ENCODE results near the gene NAGPA. TPM values are rescaled to one million over a fixed set of nuclear protein-coding genes. Genes with fewer than 3 reads are reported as not detected.

The NAGPA gene
- total and polyA plus RNA-seq, 2 of the 13 experiments (the other 11 are each of a cell fraction or from before 2014, with no cell fraction given): 27.1 to 60.3 TPM

- TF ChIP-seq, protein P1, sequence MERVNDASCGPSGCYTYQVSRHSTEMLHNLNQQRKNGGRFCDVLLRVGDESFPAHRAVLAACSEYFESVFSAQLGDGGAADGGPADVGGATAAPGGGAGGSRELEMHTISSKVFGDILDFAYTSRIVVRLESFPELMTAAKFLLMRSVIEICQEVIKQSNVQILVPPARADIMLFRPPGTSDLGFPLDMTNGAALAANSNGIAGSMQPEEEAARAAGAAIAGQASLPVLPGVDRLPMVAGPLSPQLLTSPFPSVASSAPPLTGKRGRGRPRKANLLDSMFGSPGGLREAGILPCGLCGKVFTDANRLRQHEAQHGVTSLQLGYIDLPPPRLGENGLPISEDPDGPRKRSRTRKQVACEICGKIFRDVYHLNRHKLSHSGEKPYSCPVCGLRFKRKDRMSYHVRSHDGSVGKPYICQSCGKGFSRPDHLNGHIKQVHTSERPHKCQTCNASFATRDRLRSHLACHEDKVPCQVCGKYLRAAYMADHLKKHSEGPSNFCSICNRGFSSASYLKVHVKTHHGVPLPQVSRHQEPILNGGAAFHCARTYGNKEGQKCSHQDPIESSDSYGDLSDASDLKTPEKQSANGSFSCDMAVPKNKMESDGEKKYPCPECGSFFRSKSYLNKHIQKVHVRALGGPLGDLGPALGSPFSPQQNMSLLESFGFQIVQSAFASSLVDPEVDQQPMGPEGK (CRISPR knock-in tag; IDR thresholded peaks at IDR 0.05): 0 out of 2 replicates have a peak, but pooled peaks have one; percentile 20
- no peak for TF ChIP-seq ELF4 (CRISPR knock-in tag; IDR thresholded peaks at IDR 0.05; ENCODE audit: borderline replicate concordance)
- TF ChIP-seq ZNF552 (CRISPR knock-in tag; IDR thresholded peaks at IDR 0.05; ENCODE audit: borderline replicate concordance): no peak
- TF ChIP-seq ZNF282 (IDR thresholded peaks at IDR 0.05; ENCODE audit: partially characterized antibody): no peak
- TF ChIP-seq FOXK2 (IDR thresholded peaks at IDR 0.05): no peak
- no peak for TF ChIP-seq ZSCAN22 (CRISPR knock-in tag; IDR thresholded peaks at IDR 0.05)
- TF ChIP-seq PAXIP1 (CRISPR knock-in tag; conservative IDR thresholded peaks at IDR 0.05): no peak
- TF ChIP-seq ZNF7 (CRISPR knock-in tag; IDR thresholded peaks at IDR 0.05): no peak
- TF ChIP-seq ZBTB3 (CRISPR knock-in tag; IDR thresholded peaks at IDR 0.05; ENCODE audit: borderline replicate concordance, low read depth): no peak
- TF ChIP-seq HNRNPL (IDR thresholded peaks at IDR 0.05; ENCODE audit: low read depth, low read length): 0 out of 2 replicates have a peak, but pooled peaks have one; percentile 53
- TF ChIP-seq ZNF766 (CRISPR knock-in tag; IDR thresholded peaks at IDR 0.05; ENCODE audit: borderline replicate concordance): no peak
- no peak for TF ChIP-seq FOXO4 (CRISPR knock-in tag; conservative IDR thresholded peaks at IDR 0.05)
- peak; percentile 43; the same call in 1 of the 2 replicates for TF ChIP-seq FOXP4 (CRISPR knock-in tag; IDR thresholded peaks at IDR 0.05)
- TF ChIP-seq CENPT (CRISPR knock-in tag; IDR thresholded peaks at IDR 0.05; ENCODE audit: low read depth): no peak
- TF ChIP-seq ATF7 (IDR thresholded peaks at IDR 0.05): no peak
- no peak for TF ChIP-seq ATF7 (CRISPR knock-in tag; IDR thresholded peaks at IDR 0.05)
- TF ChIP-seq HIVEP1 (CRISPR knock-in tag; IDR thresholded peaks at IDR 0.05): no peak
- TF ChIP-seq, protein P2, sequence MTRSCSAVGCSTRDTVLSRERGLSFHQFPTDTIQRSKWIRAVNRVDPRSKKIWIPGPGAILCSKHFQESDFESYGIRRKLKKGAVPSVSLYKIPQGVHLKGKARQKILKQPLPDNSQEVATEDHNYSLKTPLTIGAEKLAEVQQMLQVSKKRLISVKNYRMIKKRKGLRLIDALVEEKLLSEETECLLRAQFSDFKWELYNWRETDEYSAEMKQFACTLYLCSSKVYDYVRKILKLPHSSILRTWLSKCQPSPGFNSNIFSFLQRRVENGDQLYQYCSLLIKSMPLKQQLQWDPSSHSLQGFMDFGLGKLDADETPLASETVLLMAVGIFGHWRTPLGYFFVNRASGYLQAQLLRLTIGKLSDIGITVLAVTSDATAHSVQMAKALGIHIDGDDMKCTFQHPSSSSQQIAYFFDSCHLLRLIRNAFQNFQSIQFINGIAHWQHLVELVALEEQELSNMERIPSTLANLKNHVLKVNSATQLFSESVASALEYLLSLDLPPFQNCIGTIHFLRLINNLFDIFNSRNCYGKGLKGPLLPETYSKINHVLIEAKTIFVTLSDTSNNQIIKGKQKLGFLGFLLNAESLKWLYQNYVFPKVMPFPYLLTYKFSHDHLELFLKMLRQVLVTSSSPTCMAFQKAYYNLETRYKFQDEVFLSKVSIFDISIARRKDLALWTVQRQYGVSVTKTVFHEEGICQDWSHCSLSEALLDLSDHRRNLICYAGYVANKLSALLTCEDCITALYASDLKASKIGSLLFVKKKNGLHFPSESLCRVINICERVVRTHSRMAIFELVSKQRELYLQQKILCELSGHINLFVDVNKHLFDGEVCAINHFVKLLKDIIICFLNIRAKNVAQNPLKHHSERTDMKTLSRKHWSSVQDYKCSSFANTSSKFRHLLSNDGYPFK (CRISPR knock-in tag; IDR thresholded peaks at IDR 0.05; ENCODE audit: borderline replicate concordance): 0 out of 2 replicates have a peak, but pooled peaks have one; percentile 45
Observed at GRCh38 chr16:4976611-4977145, 57.1 kb downstream of the NAGPA start (continued).

Data from HepG2 (cell line).